ENCODE data around the gene NFKBIE. TPM values are rescaled to one million over a fixed set of nuclear protein-coding genes. Genes with fewer than 3 reads are reported as not detected.
A peak's percentile ranks its signal among the peaks of the same experiment; 100 is the strongest.

NFKBIE gene
- total RNA-seq, 2 experiments from 2014 or later: 43.0 to 43.1 TPM

DNA sequence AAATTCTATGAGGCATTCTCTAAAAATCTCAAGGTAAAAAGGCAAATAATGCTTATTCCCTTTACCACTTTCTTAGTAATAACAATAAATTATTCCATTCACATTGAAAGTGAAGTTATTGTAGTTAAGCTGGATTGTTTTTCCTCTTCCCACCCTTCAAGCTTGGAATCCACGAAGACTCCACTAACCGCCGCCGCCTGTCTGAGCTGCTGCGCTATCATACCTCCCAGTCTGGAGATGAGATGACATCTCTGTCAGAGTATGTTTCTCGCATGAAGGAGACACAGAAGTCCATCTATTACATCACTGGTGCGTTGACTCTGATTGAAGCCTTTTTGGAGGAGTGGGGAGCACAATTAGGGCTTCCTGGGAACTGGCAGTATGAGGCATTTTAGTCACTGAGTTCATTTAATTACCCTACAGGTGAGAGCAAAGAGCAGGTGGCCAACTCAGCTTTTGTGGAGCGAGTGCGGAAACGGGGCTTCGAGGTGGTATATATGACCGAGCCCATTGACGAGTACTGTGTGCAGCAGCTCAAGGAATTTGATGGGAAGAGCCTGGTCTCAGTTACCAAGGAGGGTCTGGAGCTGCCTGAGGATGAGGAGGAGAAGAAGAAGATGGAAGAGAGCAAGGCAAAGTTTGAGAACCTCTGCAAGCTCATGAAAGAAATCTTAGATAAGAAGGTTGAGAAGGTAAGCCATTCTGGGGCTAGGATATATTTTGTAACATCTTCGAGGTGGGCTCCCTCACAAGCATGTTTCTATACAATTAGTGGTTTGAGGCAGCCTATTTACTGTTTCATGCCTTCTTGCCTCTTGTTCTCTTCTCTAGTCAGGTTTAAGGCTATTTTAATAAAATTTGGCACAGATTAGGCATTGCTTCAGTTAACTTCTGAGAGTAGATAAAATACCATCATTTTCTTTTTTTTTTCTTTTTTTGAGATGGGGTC, 13.5 kb downstream of the NFKBIE start:
- ATAC-seq (ENCODE audit: poor library complexity) (no peak), DNase-seq (no peak)
- H3K27me3 ChIP-seq (ENCODE audit: control insufficient read depth in 1 of 2, insufficient read depth in 2 of 2, low read length in 2 of 2): no peaks in the 10 kb centered on the region
- Mint-ChIP-seq H3K4me3 (peak overlapping the region; percentile 59), H3K27me3 (peaks cover 3% of the 10 kb centered on the region), H3K36me3 (ENCODE audit: low read depth) (peaks cover 91% of the 10 kb centered on the region), H3K27ac (no peak overlapping the region), H3K9me3 (no peaks in the 10 kb centered on the region), H3K4me1 (ENCODE audit: low read depth) (peaks cover 77% of the 10 kb centered on the region)
- intact Hi-C loops (cut with DNase I, micrococcal nuclease): no loop called here
- H3K36me3 ChIP-seq (ENCODE audit: insufficient read depth, low read length): peaks cover 79% of the 10 kb centered on the region
- H3K27ac ChIP-seq (ENCODE audit: low read depth in 1 of 2, low read length in 2 of 2): no peak overlapping the region
- peaks cover 55% of the 10 kb centered on the region for H3K4me1 ChIP-seq (ENCODE audit: insufficient read depth, low read length)
- no peaks in the 10 kb centered on the region for H3K9me3 ChIP-seq (ENCODE audit: control insufficient read depth in 1 of 2, insufficient read depth in 1 of 2, low read length in 2 of 2)
- H3K4me3 ChIP-seq (ENCODE audit: low read length): no peak overlapping the region
- TF ChIP-seq, protein P1, sequence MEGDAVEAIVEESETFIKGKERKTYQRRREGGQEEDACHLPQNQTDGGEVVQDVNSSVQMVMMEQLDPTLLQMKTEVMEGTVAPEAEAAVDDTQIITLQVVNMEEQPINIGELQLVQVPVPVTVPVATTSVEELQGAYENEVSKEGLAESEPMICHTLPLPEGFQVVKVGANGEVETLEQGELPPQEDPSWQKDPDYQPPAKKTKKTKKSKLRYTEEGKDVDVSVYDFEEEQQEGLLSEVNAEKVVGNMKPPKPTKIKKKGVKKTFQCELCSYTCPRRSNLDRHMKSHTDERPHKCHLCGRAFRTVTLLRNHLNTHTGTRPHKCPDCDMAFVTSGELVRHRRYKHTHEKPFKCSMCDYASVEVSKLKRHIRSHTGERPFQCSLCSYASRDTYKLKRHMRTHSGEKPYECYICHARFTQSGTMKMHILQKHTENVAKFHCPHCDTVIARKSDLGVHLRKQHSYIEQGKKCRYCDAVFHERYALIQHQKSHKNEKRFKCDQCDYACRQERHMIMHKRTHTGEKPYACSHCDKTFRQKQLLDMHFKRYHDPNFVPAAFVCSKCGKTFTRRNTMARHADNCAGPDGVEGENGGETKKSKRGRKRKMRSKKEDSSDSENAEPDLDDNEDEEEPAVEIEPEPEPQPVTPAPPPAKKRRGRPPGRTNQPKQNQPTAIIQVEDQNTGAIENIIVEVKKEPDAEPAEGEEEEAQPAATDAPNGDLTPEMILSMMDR (IDR thresholded peaks at IDR 0.05): no peak
- ChIA-PET CTCF (interaction anchor here (1.0 kb wide), 1 partner anchor 13 kb away, joined by 4 read pairs; no protein-coding TSS in a partner anchor), POLR2A (interaction anchor here (0.9 to 1.2 kb wide), 2 partner anchors 10 to 28 kb away, joined by 3 to 4 read pairs; partner anchors contain the start of gene SLC29A1)

DNA sequence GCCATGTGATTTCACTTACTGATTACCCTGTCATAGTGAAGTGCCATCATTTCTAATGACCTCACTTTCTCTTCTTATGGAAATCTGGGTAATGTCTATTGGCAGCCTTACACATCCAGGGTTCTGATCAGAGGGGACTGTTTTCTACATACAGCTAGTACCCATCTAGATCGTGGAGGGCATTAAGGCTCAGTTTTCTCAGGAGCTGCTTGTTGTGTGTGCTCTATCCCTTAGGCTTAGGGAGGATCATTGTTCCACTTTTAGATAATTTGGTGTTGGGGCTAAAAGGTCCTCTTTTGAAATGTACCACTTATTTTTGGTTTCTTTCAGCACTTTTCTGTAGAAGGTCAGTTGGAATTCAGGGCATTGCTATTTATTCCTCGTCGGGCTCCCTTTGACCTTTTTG, 14.6 kb downstream of the NFKBIE start:
- CTCF ChIA-PET: no interaction called here
- POLR2A ChIA-PET: no interaction called here
- peaks cover 75% of the 10 kb centered on the region for H3K36me3 ChIP-seq (ENCODE audit: insufficient read depth, low read length)
- H3K9me3 Mint-ChIP-seq: no peaks in the 10 kb centered on the region
- ATAC-seq (ENCODE audit: poor library complexity) (no peak), DNase-seq (no peak)
- TF ChIP-seq, protein P1 (IDR thresholded peaks at IDR 0.05): no peak
- H3K36me3 Mint-ChIP-seq (ENCODE audit: low read depth): peaks cover 92% of the 10 kb centered on the region
- intact Hi-C loops (cut with DNase I, micrococcal nuclease): no loop called here
- H3K4me1 Mint-ChIP-seq (ENCODE audit: low read depth): peaks cover 70% of the 10 kb centered on the region
- peaks cover 51% of the 10 kb centered on the region for H3K4me1 ChIP-seq (ENCODE audit: insufficient read depth, low read length)
- peak overlapping the region; percentile 12 for H3K4me3 Mint-ChIP-seq
- no peaks in the 10 kb centered on the region for H3K9me3 ChIP-seq (ENCODE audit: control insufficient read depth in 1 of 2, insufficient read depth in 1 of 2, low read length in 2 of 2)
- H3K27ac Mint-ChIP-seq: peak overlapping the region; percentile 12
- H3K27ac ChIP-seq (ENCODE audit: low read depth in 1 of 2, low read length in 2 of 2): no peak overlapping the region
- H3K4me3 ChIP-seq (ENCODE audit: low read length): no peak overlapping the region
- H3K27me3 Mint-ChIP-seq: peaks cover 5% of the 10 kb centered on the region
- H3K27me3 ChIP-seq (ENCODE audit: control insufficient read depth in 1 of 2, insufficient read depth in 2 of 2, low read length in 2 of 2): no peaks in the 10 kb centered on the region

- no peak overlapping the region for H3K4me3 ChIP-seq (ENCODE audit: low read length)
- ChIA-PET POLR2A (no interaction called here), CTCF (no interaction called here)
- H3K27ac ChIP-seq (ENCODE audit: low read depth in 1 of 2, low read length in 2 of 2): no peak overlapping the region
- peaks cover 70% of the 10 kb centered on the region for H3K36me3 ChIP-seq (ENCODE audit: insufficient read depth, low read length)
- peaks cover 72% of the 10 kb centered on the region for H3K4me1 Mint-ChIP-seq (ENCODE audit: low read depth)
- peaks cover 92% of the 10 kb centered on the region for H3K36me3 Mint-ChIP-seq (ENCODE audit: low read depth)
- H3K27me3 Mint-ChIP-seq: peaks cover 5% of the 10 kb centered on the region
- peaks cover 52% of the 10 kb centered on the region for H3K4me1 ChIP-seq (ENCODE audit: insufficient read depth, low read length)
- peak overlapping the region; percentile 96 for H3K4me3 Mint-ChIP-seq
- ATAC-seq (ENCODE audit: poor library complexity): no peak
- H3K9me3 Mint-ChIP-seq: no peaks in the 10 kb centered on the region
- no peaks in the 10 kb centered on the region for H3K9me3 ChIP-seq (ENCODE audit: control insufficient read depth in 1 of 2, insufficient read depth in 1 of 2, low read length in 2 of 2)
- peak overlapping the region; percentile 12 for H3K27ac Mint-ChIP-seq
- TF ChIP-seq, protein P1 (IDR thresholded peaks at IDR 0.05): no peak
- intact Hi-C loops (cut with DNase I, micrococcal nuclease): no loop called here
- DNase-seq: no peak
- H3K27me3 ChIP-seq (ENCODE audit: control insufficient read depth in 1 of 2, insufficient read depth in 2 of 2, low read length in 2 of 2): no peaks in the 10 kb centered on the region
Observed at GRCh38 chr6:44250067-44250717, 15.2 kb downstream of the NFKBIE start.
